ENCODE results near the gene LAMA2. TPM values are rescaled to one million over a fixed set of nuclear protein-coding genes. Genes with fewer than 3 reads are reported as not detected.

Gene LAMA2
- total RNA-seq, 1 experiment from 2014 or later: 0.28 TPM

DNA sequence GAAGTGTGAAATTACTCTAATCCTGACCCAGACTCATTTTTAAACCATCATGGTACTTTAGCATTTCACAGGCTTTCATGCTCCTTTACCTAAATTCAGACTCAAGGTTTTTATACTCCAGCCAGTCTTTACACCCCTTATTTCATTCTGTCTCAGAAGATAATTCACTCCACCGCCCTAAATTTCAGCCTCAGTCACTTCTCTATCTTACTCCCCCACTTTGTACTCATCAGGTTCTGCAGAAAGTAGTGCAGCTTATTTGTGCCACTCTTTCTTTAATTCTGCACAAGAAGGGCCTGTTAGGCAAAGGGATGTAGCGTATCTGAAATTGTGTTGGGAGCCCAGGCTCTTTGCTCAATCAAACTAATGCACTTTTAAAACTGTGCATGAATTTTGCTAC is 621.5 kb downstream of the LAMA2 start:
- in situ Hi-C loops (cut with HindIII; ENCODE audit: low pct_unique_long_range_greater_than_20kb, low sequenced_read_pairs): no loop called here
- TF ChIP-seq, protein P1, sequence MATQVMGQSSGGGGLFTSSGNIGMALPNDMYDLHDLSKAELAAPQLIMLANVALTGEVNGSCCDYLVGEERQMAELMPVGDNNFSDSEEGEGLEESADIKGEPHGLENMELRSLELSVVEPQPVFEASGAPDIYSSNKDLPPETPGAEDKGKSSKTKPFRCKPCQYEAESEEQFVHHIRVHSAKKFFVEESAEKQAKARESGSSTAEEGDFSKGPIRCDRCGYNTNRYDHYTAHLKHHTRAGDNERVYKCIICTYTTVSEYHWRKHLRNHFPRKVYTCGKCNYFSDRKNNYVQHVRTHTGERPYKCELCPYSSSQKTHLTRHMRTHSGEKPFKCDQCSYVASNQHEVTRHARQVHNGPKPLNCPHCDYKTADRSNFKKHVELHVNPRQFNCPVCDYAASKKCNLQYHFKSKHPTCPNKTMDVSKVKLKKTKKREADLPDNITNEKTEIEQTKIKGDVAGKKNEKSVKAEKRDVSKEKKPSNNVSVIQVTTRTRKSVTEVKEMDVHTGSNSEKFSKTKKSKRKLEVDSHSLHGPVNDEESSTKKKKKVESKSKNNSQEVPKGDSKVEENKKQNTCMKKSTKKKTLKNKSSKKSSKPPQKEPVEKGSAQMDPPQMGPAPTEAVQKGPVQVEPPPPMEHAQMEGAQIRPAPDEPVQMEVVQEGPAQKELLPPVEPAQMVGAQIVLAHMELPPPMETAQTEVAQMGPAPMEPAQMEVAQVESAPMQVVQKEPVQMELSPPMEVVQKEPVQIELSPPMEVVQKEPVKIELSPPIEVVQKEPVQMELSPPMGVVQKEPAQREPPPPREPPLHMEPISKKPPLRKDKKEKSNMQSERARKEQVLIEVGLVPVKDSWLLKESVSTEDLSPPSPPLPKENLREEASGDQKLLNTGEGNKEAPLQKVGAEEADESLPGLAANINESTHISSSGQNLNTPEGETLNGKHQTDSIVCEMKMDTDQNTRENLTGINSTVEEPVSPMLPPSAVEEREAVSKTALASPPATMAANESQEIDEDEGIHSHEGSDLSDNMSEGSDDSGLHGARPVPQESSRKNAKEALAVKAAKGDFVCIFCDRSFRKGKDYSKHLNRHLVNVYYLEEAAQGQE (IDR thresholded peaks at IDR 0.05; ENCODE audit: insufficient read depth in 1 of 2, low read depth in 2 of 2, low read length in 1 of 2): no peak
- TF ChIP-seq, protein P2, sequence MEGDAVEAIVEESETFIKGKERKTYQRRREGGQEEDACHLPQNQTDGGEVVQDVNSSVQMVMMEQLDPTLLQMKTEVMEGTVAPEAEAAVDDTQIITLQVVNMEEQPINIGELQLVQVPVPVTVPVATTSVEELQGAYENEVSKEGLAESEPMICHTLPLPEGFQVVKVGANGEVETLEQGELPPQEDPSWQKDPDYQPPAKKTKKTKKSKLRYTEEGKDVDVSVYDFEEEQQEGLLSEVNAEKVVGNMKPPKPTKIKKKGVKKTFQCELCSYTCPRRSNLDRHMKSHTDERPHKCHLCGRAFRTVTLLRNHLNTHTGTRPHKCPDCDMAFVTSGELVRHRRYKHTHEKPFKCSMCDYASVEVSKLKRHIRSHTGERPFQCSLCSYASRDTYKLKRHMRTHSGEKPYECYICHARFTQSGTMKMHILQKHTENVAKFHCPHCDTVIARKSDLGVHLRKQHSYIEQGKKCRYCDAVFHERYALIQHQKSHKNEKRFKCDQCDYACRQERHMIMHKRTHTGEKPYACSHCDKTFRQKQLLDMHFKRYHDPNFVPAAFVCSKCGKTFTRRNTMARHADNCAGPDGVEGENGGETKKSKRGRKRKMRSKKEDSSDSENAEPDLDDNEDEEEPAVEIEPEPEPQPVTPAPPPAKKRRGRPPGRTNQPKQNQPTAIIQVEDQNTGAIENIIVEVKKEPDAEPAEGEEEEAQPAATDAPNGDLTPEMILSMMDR (IDR thresholded peaks at IDR 0.05): no peak
- TF ChIP-seq SIN3A (IDR thresholded peaks at IDR 0.05; ENCODE audit: borderline replicate concordance, insufficient read depth, low read depth, low read length) (no peak), TCF7L2 (IDR thresholded peaks at IDR 0.05; ENCODE audit: low read depth, low read length) (no peak), POLR2AphosphoS5 (IDR thresholded peaks at IDR 0.05; ENCODE audit: low read depth, low read length) (no peak)
- no peaks in the 10 kb centered on the region for H3K4me1 ChIP-seq (ENCODE audit: control insufficient read depth, insufficient read depth, low read length)
- ChIA-PET CTCF (no interaction called here), POLR2A (no interaction called here)
- ATAC-seq (no peak), DNase-seq (ENCODE audit: low read depth, low spot score) (no peak)
- no peak overlapping the region for H3K27ac ChIP-seq (ENCODE audit: low read length)
- intact Hi-C loops (cut with micrococcal nuclease; ENCODE audit: unreplicated experiment): loop anchor here (5.0 kb wide), 1 partner anchor 228 kb away; no protein-coding TSS in a partner anchor
- no peaks in the 10 kb centered on the region for H3K27me3 ChIP-seq (ENCODE audit: control insufficient read depth, insufficient read depth, low read length)
- H3K9me3 ChIP-seq (ENCODE audit: control insufficient read depth, insufficient read depth, low read depth, low read length): no peaks in the 10 kb centered on the region
- no peaks in the 10 kb centered on the region for H3K36me3 ChIP-seq (ENCODE audit: control insufficient read depth, insufficient read depth, low read length)
- BruUV-seq (replicated peaks): no TSS peak
- H3K4me3 ChIP-seq (ENCODE audit: low read depth in 2 of 2, low read length in 2 of 2): no peak overlapping the region

DNA sequence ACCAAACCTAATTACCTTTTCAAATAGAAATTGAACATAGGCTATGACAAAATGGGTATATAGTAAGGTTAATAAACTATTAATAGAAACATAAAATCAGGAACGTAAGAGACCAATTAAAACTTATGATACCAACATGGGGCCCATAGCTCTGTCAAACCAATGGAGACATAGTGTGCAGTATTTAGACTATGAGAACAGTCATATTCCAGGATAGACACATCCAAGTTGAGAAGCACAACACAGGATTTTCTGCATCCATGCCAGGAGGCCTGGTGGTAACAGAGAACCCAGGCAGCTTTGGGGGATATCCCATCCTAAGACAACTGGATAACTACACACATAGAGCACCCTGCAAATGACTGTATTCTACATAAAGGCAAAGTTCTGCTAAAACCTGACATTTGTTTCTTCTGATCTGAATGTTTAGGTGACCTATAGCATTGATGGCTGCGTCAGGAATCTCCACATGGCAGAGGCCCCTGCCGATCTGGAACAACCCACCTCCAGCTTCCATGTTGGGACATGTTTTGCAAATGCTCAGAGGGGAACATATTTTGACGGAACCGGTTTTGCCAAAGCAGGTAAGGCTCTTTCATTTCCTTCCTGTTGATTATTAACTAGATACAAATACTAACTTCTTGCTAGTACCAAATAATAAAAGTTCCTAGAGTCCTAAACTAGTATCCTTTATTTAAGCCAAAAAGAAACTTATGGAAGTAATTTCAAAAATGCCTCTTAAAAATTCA is 624.3 kb downstream of the LAMA2 start:
- intact Hi-C loops (cut with micrococcal nuclease; ENCODE audit: unreplicated experiment): no loop called here
- ChIA-PET CTCF (no interaction called here), POLR2A (no interaction called here)
- Histone ChIP-seq H3K9me3 (ENCODE audit: control insufficient read depth, insufficient read depth, low read depth, low read length) (no peaks in the 10 kb centered on the region), H3K27me3 (ENCODE audit: control insufficient read depth, insufficient read depth, low read length) (no peaks in the 10 kb centered on the region), H3K27ac (ENCODE audit: low read length) (no peak overlapping the region), H3K4me3 (ENCODE audit: low read depth in 2 of 2, low read length in 2 of 2) (no peak overlapping the region), H3K36me3 (ENCODE audit: control insufficient read depth, insufficient read depth, low read length) (no peaks in the 10 kb centered on the region), H3K4me1 (ENCODE audit: control insufficient read depth, insufficient read depth, low read length) (no peaks in the 10 kb centered on the region)
- ATAC-seq (no peak), DNase-seq (ENCODE audit: low read depth, low spot score) (no peak)
- TF ChIP-seq, protein P1 (IDR thresholded peaks at IDR 0.05; ENCODE audit: insufficient read depth in 1 of 2, low read depth in 2 of 2, low read length in 1 of 2): no peak
- TF ChIP-seq, protein P2 (IDR thresholded peaks at IDR 0.05): no peak
- TF ChIP-seq TCF7L2 (IDR thresholded peaks at IDR 0.05; ENCODE audit: low read depth, low read length) (no peak), POLR2AphosphoS5 (IDR thresholded peaks at IDR 0.05; ENCODE audit: low read depth, low read length) (no peak), SIN3A (IDR thresholded peaks at IDR 0.05; ENCODE audit: borderline replicate concordance, insufficient read depth, low read depth, low read length) (no peak)
- BruUV-seq (replicated peaks): no TSS peak
- in situ Hi-C loops (cut with HindIII; ENCODE audit: low pct_unique_long_range_greater_than_20kb, low sequenced_read_pairs): no loop called here
